Myocyte (in vitro differentiated cells): ENCODE data around the gene RIPOR1. TPM values are rescaled to one million over a fixed set of nuclear protein-coding genes. Genes with fewer than 3 reads are reported as not detected.
A peak's percentile ranks its signal among the peaks of the same experiment; 100 is the strongest.

Source experiments
- DNase-seq: peaks from one replicate; pipeline ENCODE4 v3.0.0-alpha.2; 2012; ENCODE audit warnings: low read depth
- total RNA-seq: library from RNA; depleted of rRNA; stranded (reverse); fragments of >200 nt; gene quantifications from 2 replicates; pipeline ENCODE4 v1.2.3, GENCODE V29; 2014

Gene RIPOR1
- total RNA-seq, 1 donor from 2014 or later = 32.4 TPM

DNA sequence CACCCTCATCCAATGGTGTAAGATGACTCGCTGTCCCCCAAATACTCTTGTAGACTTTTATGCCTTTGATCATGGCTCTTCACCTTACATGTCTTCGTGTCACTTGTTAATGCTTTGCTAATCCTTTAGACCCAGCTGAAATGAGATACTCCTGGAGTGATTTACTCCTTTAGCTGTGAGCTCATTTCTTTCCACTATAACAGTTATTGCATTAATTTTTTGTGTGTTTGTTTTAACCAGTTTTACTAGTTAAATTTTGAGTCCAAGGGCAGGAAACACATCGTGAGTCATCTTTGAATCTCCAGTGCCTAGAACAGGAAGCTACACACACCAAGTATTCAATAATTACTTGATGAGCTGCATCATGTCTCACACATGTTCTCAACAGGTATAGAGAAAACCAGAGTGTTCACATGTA is 27.2 kb downstream of the RIPOR1 start:
- no peak for DNase-seq

GRCh38 chr16:67558859-67559258 is 30.2 kb downstream of the RIPOR1 start:
- no peak for DNase-seq

DNA sequence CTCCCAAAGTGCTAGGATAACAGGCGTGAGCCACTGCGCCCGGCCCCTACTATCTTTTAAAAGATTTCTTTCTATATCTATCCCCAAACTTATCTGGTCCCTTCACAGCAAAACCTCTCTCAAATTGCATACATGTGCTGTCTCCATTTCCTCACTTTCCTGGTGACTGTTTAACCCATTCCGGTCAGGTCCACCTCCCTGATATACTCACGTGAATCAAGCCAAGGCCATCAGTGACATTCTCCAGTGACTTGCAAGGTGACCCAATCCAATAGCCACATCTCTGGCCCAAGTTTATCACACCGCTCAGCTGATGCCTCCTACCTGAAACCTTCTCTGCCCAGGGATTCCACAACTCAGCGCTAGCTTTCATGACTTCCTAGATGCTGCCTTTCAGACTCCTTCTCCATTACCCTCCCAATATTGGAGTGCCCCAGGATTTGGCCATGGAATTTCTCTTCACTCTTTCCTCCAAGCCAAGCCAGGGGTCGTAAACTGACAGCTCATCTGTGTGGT is 32.3 kb downstream of the RIPOR1 start:
- DNase-seq = no peak

GRCh38 chr16:67561501-67561823 is 32.8 kb downstream of the RIPOR1 start:
- DNase-seq = no peak

DNA sequence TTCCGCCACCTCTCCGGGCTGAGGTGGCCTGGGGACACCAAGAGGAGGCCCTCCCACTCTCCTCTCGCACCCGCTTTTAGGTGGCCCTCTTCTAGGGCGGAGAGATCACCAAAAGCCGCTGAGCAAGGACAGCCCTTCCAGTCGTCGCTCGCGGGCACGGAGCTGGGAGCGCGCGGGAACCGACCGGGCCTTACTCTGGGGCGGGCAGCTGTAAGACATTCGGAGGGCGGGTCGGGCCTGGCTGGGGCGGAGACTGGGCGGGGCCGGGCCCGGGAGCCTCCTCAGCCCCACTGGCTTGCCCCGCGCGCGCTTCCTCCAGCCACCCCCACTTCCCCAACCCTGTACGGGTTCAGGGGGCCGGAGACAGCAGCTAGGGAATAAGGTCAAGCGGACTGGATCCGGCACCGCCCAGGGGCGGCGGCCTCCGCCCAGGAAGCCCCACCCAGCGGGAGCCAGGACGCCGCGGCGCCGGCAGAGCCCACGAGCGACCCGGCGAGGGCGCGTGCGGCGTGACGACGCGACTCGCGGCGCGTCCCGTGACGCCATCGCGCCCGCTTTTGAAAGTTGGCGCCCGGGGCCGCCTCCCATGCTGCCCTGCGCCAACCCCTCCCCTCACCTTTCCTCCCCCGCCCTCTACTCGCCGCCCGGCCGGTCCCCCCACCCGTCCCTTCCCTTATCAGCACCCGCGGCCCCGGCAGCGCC is 33.3 kb downstream of the RIPOR1 start:
- DNase-seq = peak; percentile 96

- peak; percentile 81 for DNase-seq
Observed at GRCh38 chr16:67562526-67562917, 33.9 kb downstream of the RIPOR1 start, which contains the start of gene CTCF. Gene CTCF, plus strand, starts transcription at chr16:67562526. Its CDS starts 48,307 bp downstream, at chr16:67610833.

- peak; percentile 75 for DNase-seq
Observed at GRCh38 chr16:67562918-67563707, 34.5 kb downstream of the RIPOR1 start.

- peak; percentile 72 for DNase-seq
Observed at GRCh38 chr16:67563708-67564468, 35.3 kb downstream of the RIPOR1 start.

- DNase-seq = no peak
Observed at GRCh38 chr16:67565470-67566100, 37.0 kb downstream of the RIPOR1 start.

DNA sequence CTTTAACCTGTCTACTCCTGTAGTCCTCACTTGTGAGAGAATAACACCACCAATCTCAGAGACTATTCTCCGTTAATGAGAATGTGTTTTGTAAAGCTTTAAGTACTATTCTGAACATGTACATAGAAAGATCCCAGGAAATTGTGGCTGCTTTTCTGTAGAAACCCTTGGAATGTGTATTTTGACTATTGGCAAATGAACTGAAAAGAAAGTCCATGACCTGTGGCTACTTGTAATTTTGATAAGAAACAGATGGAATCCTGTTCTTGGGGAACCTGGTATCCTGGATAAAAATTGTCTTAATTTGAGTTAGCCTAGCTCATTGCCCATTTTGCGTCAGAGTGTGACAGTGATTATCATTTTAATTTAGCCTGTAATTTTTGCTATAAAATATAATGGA is 42.8 kb downstream of the RIPOR1 start:
- no peak for DNase-seq

- no peak for DNase-seq
Observed at GRCh38 chr16:67571981-67572431, 43.4 kb downstream of the RIPOR1 start.

GRCh38 chr16:67579686-67580085 is 51.1 kb downstream of the RIPOR1 start:
- no peak for DNase-seq

GRCh38 chr16:67580202-67580601 is 51.6 kb downstream of the RIPOR1 start:
- DNase-seq = no peak

DNA sequence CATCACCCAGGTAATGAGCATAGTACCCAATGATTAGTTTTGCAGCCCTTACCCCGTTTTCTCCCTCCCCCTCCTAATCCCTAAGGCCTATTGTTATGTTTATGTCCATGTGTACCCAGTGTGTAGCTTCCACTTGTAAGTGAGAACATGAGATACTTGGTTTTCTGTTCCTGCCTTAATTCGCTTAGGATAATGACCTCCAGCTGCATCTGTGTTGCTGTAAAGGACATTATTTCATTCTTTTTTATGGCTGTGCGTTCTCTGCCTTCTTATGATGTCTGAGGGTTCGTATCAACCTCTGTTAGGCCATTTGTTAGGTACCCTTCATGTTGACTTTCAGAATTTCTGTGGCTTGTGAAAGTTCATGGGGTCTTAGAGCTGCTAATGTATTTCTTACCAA is 64.7 kb downstream of the RIPOR1 start:
- DNase-seq = no peak

GRCh38 chr16:67593701-67594100 is 65.1 kb downstream of the RIPOR1 start:
- no peak for DNase-seq

GRCh38 chr16:67594256-67594915 is 65.8 kb downstream of the RIPOR1 start:
- no peak for DNase-seq

GRCh38 chr16:67594956-67595355 is 66.3 kb downstream of the RIPOR1 start:
- DNase-seq = peak; percentile 6
